22Rv1 (cell line): ENCODE results near the gene CFLAR.
A peak's percentile ranks its signal among the peaks of the same experiment; 100 is the strongest.

ENCODE experiments used
- H3K27ac ChIP-seq: fragments of 450-650 bp; 2 replicates; pipeline ENCODE4 v1.5.1; 2017
- CTCF ChIP-seq: fragments of 450-650 bp; IDR thresholded peaks from 2 replicates; pipeline ENCODE4 v1.5.1; 2017; ENCODE audit warnings: mild to moderate bottlenecking
- ZFX ChIP-seq: fragments of 450-650 bp; IDR thresholded peaks from 2 replicates; pipeline ENCODE4 v1.6.1; 2017; ENCODE audit warnings: antibody characterized with exemption, borderline replicate concordance

Gene CFLAR

GRCh38 chr2:201128033-201128432 lies 12.1 kb downstream of the CFLAR start:
- no peak for TF ChIP-seq ZFX
- H3K27ac ChIP-seq, result no peak overlapping the region

DNA sequence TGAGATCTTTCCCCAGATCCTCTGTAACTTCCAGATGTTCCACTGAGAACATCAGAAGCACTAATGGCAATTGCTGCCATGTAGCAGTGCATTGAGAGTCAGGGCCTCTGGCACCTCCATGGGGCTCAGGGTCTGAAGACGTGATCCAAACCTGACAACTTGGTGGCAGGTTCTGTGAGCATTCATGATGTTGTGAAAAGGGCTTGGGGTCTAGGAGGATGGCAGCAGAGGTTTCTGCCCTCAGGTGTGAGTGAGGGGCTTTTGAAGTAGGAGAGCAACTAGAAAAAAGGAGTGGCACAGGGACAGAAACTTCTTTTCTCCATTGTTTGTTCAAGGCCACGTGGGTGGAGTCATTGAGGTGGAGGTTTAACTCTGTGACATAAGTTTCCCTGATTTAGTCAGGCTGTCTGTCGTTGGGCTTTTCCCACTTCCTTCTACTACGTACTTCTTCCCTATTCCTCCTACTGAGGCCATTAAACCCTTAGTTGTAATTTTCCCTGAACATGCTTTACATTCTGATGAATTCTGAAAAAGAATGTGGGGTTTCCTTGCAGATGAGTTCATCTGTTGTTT lies 13.1 kb downstream of the CFLAR start:
- H3K27ac ChIP-seq, result 0 out of 2 replicates have a peak overlapping the region, but pooled peaks have one; percentile 3
- TF ChIP-seq CTCF, result no peak
- TF ChIP-seq ZFX, result no peak

DNA sequence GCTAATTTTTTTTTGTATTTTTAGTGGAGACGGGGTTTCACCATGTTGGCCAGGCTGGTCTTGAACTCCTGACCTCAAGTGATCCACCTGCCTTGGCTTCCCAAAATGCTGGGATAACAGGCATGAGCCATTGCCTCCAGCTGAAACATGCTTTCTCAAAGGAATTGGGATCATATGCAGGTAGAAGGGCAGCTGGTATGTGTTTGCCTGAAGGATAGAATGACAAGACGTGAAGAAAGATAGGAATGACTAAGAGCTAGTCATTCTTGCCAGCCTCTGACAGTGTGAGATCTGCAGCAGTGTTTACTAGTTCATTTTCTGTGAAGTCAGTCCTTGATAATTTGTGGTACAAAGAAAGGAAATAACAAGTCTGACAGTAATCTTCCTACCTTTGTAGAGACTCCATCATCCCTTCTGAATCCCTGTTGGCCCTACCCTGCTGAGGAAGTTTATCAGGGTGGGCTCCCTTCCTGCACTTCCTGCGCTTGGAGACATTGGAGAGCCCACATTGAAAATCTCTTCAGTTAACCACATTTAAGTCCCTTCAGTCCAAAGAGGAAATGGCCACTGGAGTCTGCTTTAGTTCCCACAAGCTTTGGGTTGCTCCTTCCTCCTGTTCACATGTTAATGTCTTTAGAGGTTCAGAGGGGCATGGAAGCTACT lies 14.7 kb downstream of the CFLAR start:
- no peak overlapping the region for H3K27ac ChIP-seq
- TF ChIP-seq ZFX (no peak), CTCF (no peak)

GRCh38 chr2:201132518-201132917 lies 16.6 kb downstream of the CFLAR start:
- TF ChIP-seq ZFX (no peak), CTCF (no peak)
- no peak overlapping the region for H3K27ac ChIP-seq

GRCh38 chr2:201135386-201135785 lies 19.4 kb downstream of the CFLAR start:
- H3K27ac ChIP-seq, result no peak overlapping the region
- TF ChIP-seq ZFX, result no peak
- TF ChIP-seq CTCF, result no peak

GRCh38 chr2:201136889-201137321 lies 20.9 kb downstream of the CFLAR start:
- TF ChIP-seq ZFX (no peak), CTCF (no peak)
- no peak overlapping the region for H3K27ac ChIP-seq

DNA sequence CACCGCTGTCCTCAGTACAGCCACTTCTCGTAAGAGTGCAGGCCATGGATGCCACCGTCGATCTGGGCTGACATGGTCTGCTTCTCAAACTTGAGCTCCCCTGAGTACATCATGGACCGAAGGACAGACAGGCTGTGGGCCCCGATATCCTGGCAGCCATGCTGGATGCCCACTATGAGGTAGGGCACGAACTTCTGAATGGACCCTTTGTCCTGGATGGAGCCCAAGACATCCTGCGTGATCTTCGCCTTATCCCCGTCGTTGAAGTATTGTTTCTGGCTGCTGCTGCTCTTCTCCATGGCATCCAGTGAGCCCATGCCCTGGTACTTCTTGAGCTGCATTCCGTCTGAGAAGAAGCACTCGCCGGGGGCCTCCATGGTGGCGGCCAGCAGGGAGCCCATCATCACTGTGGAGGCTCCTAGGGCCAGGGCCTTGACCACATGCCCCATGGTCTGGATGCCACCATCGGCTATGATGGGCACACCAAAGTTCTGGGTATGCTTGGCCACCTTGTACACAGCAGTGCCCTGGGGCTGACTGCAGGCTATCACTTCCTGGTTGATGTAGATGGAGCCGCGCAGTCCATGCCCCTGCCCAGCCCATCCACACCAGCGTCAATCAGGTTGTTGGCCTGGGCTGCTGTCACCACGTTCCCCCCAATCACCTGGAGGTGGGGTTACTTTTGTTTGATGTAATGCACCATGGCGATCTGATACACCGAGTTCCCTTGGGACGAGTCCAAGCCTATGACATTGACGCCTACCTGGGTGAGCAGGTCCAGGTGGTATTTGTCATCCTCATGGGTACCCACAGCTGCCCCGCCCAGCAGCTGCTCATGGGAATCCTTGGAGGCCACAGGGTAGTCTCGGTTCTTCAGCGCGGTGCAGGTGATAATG lies 21.8 kb downstream of the CFLAR start:
- no peak overlapping the region for H3K27ac ChIP-seq
- no peak for TF ChIP-seq CTCF
- no peak for TF ChIP-seq ZFX
